BE2C (cell line): ENCODE data around the gene TMEM255A.

Source experiments
- DNase-seq: peaks from one replicate; pipeline ENCODE4 v3.0.0-alpha.2; 2020
- H3K27me3 ChIP-seq: fragments of 250-450 bp; sonication (Bioruptor Pico); 2 replicates; pipeline ENCODE4 v1.5.1; 2020; ENCODE audit warnings: mild to moderate bottlenecking
- H3K36me3 ChIP-seq: fragments of 250-450 bp; sonication (Bioruptor Pico); 2 replicates; pipeline ENCODE4 v1.5.1; 2020; ENCODE audit warnings: mild to moderate bottlenecking
- H3K4me1 ChIP-seq: fragments of 250-450 bp; sonication (Bioruptor Pico); 2 replicates; pipeline ENCODE4 v1.5.1; 2020
- H3K4me3 ChIP-seq: 2 replicates; pipeline ENCODE4 v1.5.1; 2011; ENCODE audit warnings: low read depth, low read length
- H3K9me3 ChIP-seq: fragments of 250-450 bp; sonication (Bioruptor Pico); 2 replicates; pipeline ENCODE4 v1.5.1; 2020
- CTCF ChIP-seq: IDR thresholded peaks from 2 replicates; pipeline ENCODE4 v1.5.1; 2012; ENCODE audit warnings: mild to moderate bottlenecking, low read depth, low read length

The TMEM255A gene

GRCh38 chrX:120238933-120239332, 72.3 kb downstream of the TMEM255A start:
- H3K36me3 ChIP-seq: no peaks in the 10 kb centered on the region
- no peaks in the 10 kb centered on the region for H3K9me3 ChIP-seq
- DNase-seq: no peak
- H3K4me3 ChIP-seq: no peak overlapping the region
- H3K4me1 ChIP-seq: no peaks in the 10 kb centered on the region
- no peaks in the 10 kb centered on the region for H3K27me3 ChIP-seq
- no peak for TF ChIP-seq CTCF

DNA sequence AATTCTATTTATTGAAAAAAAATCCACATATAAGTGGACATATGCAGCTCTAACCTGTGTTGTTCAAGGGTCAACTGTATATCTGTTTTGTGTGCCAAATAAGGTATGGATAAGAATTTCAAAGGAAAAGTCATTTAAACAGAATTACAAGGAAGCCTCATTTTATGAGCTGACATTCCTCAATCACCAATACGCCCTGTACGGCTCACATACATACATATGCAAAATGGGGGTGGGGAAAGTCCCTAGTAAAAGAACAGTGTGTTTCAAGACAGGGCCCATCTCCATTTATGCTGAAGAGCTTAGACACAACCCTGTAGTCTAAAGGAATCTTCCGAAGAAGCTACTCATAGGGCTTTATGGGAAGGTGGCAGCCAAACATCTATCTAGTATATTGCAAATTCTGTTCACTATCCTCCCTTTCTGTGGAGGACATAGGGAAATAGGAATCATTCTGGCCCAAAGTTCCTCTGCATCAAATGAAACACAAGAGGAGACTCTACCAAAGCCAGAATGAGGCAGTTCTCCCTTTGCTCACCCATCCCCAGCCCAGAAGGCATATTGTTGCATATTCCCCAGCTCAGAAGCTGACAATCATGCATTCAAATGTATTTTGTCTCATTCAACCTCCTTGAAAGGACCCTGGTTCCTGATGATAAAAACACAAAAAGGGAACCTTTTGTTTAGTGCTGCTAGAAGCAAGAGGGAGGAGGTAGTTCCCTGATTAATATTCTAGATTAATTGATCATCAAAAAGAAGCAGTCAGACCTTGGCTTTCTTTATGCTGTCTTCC, 74.4 kb downstream of the TMEM255A start:
- no peak for TF ChIP-seq CTCF
- Histone ChIP-seq H3K9me3 (no peaks in the 10 kb centered on the region), H3K4me3 (no peak overlapping the region), H3K27me3 (no peaks in the 10 kb centered on the region), H3K4me1 (no peaks in the 10 kb centered on the region), H3K36me3 (no peaks in the 10 kb centered on the region)
- DNase-seq: no peak

- no peak for DNase-seq
- H3K4me1 ChIP-seq: no peaks in the 10 kb centered on the region
- no peak overlapping the region for H3K4me3 ChIP-seq
- H3K27me3 ChIP-seq: no peaks in the 10 kb centered on the region
- no peak for TF ChIP-seq CTCF
- H3K36me3 ChIP-seq: no peaks in the 10 kb centered on the region
- no peaks in the 10 kb centered on the region for H3K9me3 ChIP-seq
These were observed 76.0 kb downstream of the TMEM255A start for GRCh38 chrX:120235284-120235683.

GRCh38 chrX:120228187-120228908, 82.9 kb downstream of the TMEM255A start:
- Histone ChIP-seq H3K27me3 (no peaks in the 10 kb centered on the region), H3K36me3 (no peaks in the 10 kb centered on the region), H3K9me3 (no peaks in the 10 kb centered on the region), H3K4me1 (no peaks in the 10 kb centered on the region), H3K4me3 (no peak overlapping the region)
- TF ChIP-seq CTCF: no peak
- no peak for DNase-seq

- Histone ChIP-seq H3K9me3 (no peaks in the 10 kb centered on the region), H3K4me1 (no peaks in the 10 kb centered on the region), H3K4me3 (no peak overlapping the region), H3K27me3 (no peaks in the 10 kb centered on the region), H3K36me3 (no peaks in the 10 kb centered on the region)
- TF ChIP-seq CTCF: no peak
- DNase-seq: no peak
These were observed 86.9 kb downstream of the TMEM255A start for GRCh38 chrX:120224388-120224787.

DNA sequence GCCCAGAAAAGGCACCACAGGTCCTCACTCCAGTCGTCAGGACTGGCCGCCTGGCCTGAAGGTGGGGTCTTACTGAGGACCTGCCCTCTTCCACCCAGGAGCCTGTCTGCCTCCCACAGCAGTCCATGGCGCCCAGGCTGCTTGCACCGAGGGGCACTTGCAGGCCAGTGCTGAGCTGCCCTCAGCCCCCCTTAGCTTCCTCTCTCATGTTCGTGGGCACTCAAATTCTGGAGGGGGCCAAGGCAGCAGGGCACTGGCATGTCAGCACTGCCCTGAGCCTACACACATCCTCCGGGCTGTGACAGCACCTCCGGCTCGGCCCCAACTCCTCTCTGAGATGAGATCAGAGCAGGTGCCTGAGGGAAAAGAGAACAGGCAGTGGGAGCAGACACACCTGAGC, 87.9 kb downstream of the TMEM255A start:
- no peaks in the 10 kb centered on the region for H3K36me3 ChIP-seq
- TF ChIP-seq CTCF: no peak
- no peaks in the 10 kb centered on the region for H3K27me3 ChIP-seq
- no peaks in the 10 kb centered on the region for H3K4me1 ChIP-seq
- DNase-seq: no peak
- H3K9me3 ChIP-seq: no peaks in the 10 kb centered on the region
- H3K4me3 ChIP-seq: no peak overlapping the region
